ENCODE results near the gene ARHGAP24.

DNA sequence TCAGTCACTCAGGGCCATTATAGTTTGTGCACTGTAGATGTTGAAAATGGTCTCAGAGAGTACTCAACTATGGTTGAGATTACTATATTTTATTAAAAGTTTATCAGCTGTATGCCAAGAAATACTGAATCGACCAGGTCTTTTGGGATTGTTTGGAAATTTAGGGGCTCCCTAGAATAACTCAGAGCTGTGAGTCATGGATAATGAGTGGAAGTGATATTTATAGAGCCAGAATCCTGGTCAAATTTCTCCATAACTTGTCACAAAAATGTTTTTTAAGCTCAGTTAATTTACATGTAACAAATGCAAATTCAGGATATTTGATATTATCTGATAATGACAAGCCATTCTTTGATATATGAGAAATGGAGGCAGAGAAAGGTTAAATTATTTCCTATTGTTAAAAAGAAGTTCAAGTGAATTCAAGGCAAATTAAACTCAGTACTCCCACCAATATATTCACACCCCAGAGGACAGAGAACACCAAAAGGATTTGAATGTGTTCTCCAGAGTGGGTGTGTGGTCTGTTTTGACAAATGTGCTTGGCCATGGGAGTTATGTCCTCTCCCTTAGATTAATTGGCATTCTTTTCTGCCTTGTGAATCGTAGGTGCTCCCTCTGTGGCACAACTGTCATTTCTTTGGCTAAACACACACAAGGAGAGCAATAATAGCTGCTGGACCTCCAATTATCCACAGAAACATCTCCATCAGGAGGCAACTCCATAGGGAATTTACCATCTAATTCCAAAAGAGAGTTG is 37.7 kb downstream of the ARHGAP24 start:
- TF ChIP-seq CTCF (IDR thresholded peaks at IDR 0.05) = no peak
- TF ChIP-seq POLR2A (IDR thresholded peaks at IDR 0.05) = no peak
- TF ChIP-seq POLR2AphosphoS5 (IDR thresholded peaks at IDR 0.05) = no peak
- no peak for TF ChIP-seq EP300 (IDR thresholded peaks at IDR 0.05)
